Tibial nerve (tissue), 4 donors: ENCODE data around the gene KLHDC7A. TPM values are rescaled to one million over a fixed set of nuclear protein-coding genes. Genes with fewer than 3 reads are reported as not detected.

Experiments used
- DNase-seq, 2 donors: peaks; one replicate each; pipeline ENCODE4 v3.0.0-alpha.2; 2019; ENCODE audit warnings: low spot score in 2 of 2
- H3K27ac ChIP-seq, 4 donors: fragments of 200-600 bp; sonication (generic) in 3 of 4; one replicate each; pipeline ENCODE4 v1.5.1; 2017 to 2019; ENCODE audit warnings: mild to moderate bottlenecking in 1 of 4
- H3K27me3 ChIP-seq, 2 donors: fragments of 200-600 bp; sonication (generic) in 1 of 2; one replicate each; pipeline versions ENCODE4 v1.5.1 to v1.6.0; 2017 to 2019
- H3K36me3 ChIP-seq, 3 donors: fragments of 200-600 bp; sonication (generic); one replicate each; pipeline ENCODE4 v1.5.1; 2018 to 2019
- H3K4me1 ChIP-seq, 4 donors: fragments of 200-600 bp; sonication (generic) in 3 of 4; one replicate each; pipeline ENCODE4 v1.5.1; 2017 to 2019
- H3K4me3 ChIP-seq, 4 donors: fragments of 200-600 bp; sonication (generic) in 3 of 4; one replicate each; pipeline ENCODE4 v1.5.1; 2017 to 2019; ENCODE audit warnings: mild to moderate bottlenecking in 1 of 4, moderate library complexity in 1 of 4
- H3K9me3 ChIP-seq, 4 donors: fragments of 200-600 bp; sonication (generic) in 3 of 4; one replicate each; pipeline ENCODE4 v1.5.1; 2017 to 2019
- EP300 ChIP-seq, 2 donors: sonication (generic); formaldehyde crosslinking; IDR thresholded peaks; one replicate each; pipeline ENCODE4 v1.6.1; 2017; ENCODE audit warnings: antibody characterized with exemption in 2 of 2, mild to moderate bottlenecking in 1 of 2
- POLR2A ChIP-seq, 2 donors: fragments of 450-650 bp; IDR thresholded peaks; one replicate each; pipeline ENCODE4 v1.6.1; 2017; ENCODE audit warnings: antibody characterized with exemption in 2 of 2, mild to moderate bottlenecking in 2 of 2, moderate library complexity in 2 of 2
- WGBS, 2 donors: methylation state at CpG; one replicate each; pipeline ENCODE4 v1.1.5; 2018; 5-methylcytosine and 5-hydroxymethylcytosine counted together
- total RNA-seq, 4 donors: library from RNA; depleted of rRNA; stranded (reverse); fragments of >200 nt; gene quantifications; one replicate each; pipeline ENCODE4 v1.1.0, GENCODE V29; 2016
- TF ChIP-seq, protein P1 (sequence below), 5 experiments: fragments of 200-600 bp in 3 of 5; fragments of 450-650 bp in 2 of 5; sonication (generic) in 3 of 5; IDR thresholded peaks; one replicate each; pipeline ENCODE4 v1.5.1; 2016 to 2019; ENCODE audit warnings: antibody characterized with exemption in 5 of 5, mild to moderate bottlenecking in 3 of 5, moderate library complexity in 2 of 5

The KLHDC7A gene
- total RNA-seq, 4 donors from 2014 or later, result 0.20 to 0.21 TPM; not detected in 2

DNA sequence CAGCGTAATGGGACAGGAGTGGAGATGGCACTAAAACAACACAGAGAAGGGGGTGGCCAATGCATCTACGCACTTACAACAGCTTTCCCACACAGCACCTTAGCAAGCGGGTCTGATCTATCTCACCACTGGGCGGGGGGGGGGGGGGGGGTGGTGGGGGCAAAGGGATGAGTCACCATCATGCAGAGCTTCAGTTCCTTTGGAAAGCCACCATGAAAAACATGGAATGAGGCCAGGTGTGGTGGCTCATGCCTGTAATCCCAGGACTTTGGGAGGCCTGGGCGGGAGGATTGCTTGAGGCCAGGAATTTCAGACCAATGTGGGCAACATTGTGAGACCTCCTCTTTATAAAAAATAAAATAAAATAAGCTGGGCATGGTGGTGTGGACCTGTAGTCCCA, 47.2 kb downstream of the KLHDC7A start:
- 79 to 87% methylated on average over 5 of the region's 5 CpGs for WGBS, 2 donors
- Histone ChIP-seq H3K36me3 (no peaks in the 10 kb centered on the region), H3K4me1 (no peaks in the 10 kb centered on the region), H3K27me3 (no peaks in the 10 kb centered on the region), H3K27ac (no peak overlapping the region), H3K9me3 (no peaks in the 10 kb centered on the region), H3K4me3 (no peak overlapping the region)
- TF ChIP-seq POLR2A (IDR thresholded peaks at IDR 0.05) (no peak), EP300 (IDR thresholded peaks at IDR 0.05) (no peak)
- TF ChIP-seq, protein P1, sequence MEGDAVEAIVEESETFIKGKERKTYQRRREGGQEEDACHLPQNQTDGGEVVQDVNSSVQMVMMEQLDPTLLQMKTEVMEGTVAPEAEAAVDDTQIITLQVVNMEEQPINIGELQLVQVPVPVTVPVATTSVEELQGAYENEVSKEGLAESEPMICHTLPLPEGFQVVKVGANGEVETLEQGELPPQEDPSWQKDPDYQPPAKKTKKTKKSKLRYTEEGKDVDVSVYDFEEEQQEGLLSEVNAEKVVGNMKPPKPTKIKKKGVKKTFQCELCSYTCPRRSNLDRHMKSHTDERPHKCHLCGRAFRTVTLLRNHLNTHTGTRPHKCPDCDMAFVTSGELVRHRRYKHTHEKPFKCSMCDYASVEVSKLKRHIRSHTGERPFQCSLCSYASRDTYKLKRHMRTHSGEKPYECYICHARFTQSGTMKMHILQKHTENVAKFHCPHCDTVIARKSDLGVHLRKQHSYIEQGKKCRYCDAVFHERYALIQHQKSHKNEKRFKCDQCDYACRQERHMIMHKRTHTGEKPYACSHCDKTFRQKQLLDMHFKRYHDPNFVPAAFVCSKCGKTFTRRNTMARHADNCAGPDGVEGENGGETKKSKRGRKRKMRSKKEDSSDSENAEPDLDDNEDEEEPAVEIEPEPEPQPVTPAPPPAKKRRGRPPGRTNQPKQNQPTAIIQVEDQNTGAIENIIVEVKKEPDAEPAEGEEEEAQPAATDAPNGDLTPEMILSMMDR (IDR thresholded peaks at IDR 0.05), result no peak
- no peak for DNase-seq

DNA sequence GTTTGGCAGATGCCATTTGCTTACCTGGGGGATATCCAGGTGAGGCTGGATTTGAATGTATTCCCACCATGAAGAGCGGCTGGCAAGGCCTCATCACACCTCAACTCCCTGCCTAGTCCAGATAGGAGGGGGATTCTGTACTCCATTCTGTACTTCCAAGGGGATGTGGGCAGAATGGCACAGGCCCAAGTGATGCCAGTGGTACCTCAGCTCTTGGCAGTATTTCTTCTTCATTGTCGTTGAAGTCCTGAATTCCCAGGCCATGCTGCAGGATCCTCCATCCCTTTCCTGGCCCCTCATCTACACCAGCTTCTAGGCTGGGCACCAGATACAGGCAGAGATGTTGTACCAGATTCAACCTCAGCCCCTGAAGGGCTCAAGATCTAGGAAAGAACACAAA, 47.9 kb downstream of the KLHDC7A start:
- 83 to 88% methylated on average over 2 of the region's 2 CpGs for whole genome bisulfite sequencing, 2 donors
- no peaks in the 10 kb centered on the region for H3K4me1 ChIP-seq
- H3K9me3 ChIP-seq, result no peaks in the 10 kb centered on the region
- no peaks in the 10 kb centered on the region for H3K27me3 ChIP-seq
- no peak overlapping the region for H3K4me3 ChIP-seq
- TF ChIP-seq EP300 (IDR thresholded peaks at IDR 0.05) (no peak), POLR2A (IDR thresholded peaks at IDR 0.05) (no peak)
- TF ChIP-seq, protein P1 (IDR thresholded peaks at IDR 0.05), result no peak
- H3K36me3 ChIP-seq, result no peaks in the 10 kb centered on the region
- no peak for DNase-seq
- no peak overlapping the region for H3K27ac ChIP-seq

DNA sequence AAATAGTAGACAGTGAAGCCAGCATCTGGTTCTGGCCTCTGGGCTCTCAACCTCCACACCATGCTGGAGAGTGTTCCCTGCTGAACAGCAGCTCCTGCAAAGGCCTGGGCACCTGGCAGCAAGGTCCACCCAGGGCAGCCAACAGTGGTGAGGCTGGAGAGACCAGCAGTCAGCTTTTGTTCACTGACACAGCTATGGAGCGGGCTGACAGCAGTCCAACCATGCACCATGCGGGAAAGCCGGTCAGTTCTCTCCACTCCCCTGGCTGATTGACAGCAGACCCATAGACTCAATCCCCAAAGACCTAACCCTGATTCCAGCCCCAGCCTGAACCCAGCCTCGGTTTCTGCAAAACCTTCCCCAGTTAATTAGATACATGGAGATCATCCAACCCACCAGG, 49.0 kb downstream of the KLHDC7A start:
- DNase-seq, result no peak
- Histone ChIP-seq H3K4me1 (no peaks in the 10 kb centered on the region), H3K4me3 (no peak overlapping the region), H3K36me3 (no peaks in the 10 kb centered on the region), H3K9me3 (no peaks in the 10 kb centered on the region), H3K27ac (no peak overlapping the region), H3K27me3 (no peaks in the 10 kb centered on the region)
- TF ChIP-seq EP300 (IDR thresholded peaks at IDR 0.05) (no peak), POLR2A (IDR thresholded peaks at IDR 0.05) (no peak)
- TF ChIP-seq, protein P1 (IDR thresholded peaks at IDR 0.05), result no peak
- 52 to 63% methylated on average over 4 of the region's 4 CpGs for WGBS, 2 donors

DNA sequence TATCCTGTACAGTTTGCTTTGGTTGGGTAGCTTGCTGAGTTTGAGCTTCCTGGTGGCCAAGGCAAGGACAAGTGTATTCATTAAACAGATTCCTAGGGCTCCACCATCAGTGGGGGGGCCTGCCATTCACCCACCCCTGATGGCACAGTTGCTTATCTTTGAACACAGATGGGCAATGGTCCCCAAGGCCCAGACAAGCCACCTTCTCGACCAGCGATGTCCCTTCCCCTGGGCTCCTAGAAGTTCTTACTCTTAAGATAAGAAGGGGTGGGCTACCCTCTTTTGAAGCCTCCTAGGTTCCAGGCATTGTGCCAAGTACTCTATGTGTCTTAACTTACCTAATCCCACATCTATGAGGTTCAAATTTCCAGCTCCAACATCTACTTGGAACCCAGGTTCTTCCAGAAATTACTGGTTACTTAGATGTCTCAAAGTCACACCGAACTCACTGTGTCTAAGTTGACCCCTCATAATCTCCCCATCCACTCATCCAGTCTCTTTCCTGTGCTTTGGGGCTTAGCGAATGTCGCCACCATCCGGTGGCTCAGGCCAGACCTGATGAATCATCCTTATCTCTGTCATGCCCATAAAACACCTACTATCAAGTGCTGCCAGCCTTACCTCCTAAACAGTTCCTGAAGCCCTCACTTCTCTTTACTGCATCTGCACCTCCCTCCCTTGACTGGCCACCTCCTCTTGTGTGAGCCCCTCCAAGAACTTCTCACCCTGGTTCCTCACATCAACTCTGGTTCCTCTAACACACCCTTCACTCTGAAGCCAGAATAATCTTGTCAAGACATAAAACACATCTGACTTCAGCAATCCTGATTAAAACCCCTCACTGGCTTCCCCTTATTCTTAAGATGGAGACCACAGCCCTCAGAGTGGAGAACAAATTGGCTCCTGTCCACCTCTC, 50.1 kb downstream of the KLHDC7A start:
- H3K4me1 ChIP-seq, result no peaks in the 10 kb centered on the region
- no peak overlapping the region for H3K27ac ChIP-seq
- WGBS, 2 donors, result 43 to 45% methylated on average over 6 of the region's 6 CpGs
- H3K27me3 ChIP-seq, result no peaks in the 10 kb centered on the region
- H3K36me3 ChIP-seq, result no peaks in the 10 kb centered on the region
- H3K4me3 ChIP-seq, result no peak overlapping the region
- H3K9me3 ChIP-seq, result no peaks in the 10 kb centered on the region
- DNase-seq, result no peak
- TF ChIP-seq, protein P1 (IDR thresholded peaks at IDR 0.05), result no peak
- TF ChIP-seq POLR2A (IDR thresholded peaks at IDR 0.05) (no peak), EP300 (IDR thresholded peaks at IDR 0.05) (no peak)

DNA sequence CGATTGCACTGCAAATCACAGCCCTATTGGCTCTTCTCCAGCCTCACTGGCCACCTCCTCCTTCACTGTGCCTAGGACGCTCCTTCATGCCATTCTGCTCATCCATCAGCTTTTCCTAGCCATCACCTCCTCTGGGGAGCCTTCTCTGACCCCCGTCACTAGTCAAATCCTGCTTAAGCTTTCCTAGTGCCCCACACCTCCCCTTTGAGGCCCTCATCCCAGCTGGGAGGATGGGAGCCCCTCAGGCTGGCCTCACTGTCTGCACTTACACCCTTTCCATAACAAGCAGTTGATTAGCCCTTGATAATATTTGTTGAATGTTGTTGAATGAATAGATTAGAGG, 50.7 kb downstream of the KLHDC7A start:
- H3K36me3 ChIP-seq, result no peaks in the 10 kb centered on the region
- no peak overlapping the region for H3K4me3 ChIP-seq
- H3K4me1 ChIP-seq, result no peaks in the 10 kb centered on the region
- H3K27ac ChIP-seq, result no peak overlapping the region
- H3K27me3 ChIP-seq, result no peaks in the 10 kb centered on the region
- no peak for DNase-seq
- TF ChIP-seq EP300 (IDR thresholded peaks at IDR 0.05) (no peak), POLR2A (IDR thresholded peaks at IDR 0.05) (no peak)
- TF ChIP-seq, protein P1 (IDR thresholded peaks at IDR 0.05), result no peak
- 43 to 51% methylated on average over 3 of the region's 3 CpGs for WGBS, 2 donors
- no peaks in the 10 kb centered on the region for H3K9me3 ChIP-seq
